Mesendoderm (in vitro differentiated cells): ENCODE data around the gene PREX1.
"Not testable (repeated sequence)": the region's sequence is repeated elsewhere in the genome, so short reads cannot be mapped to it uniquely, and the experiment has no call there.

Experiments
- DNase-seq: peaks from one replicate; pipeline ENCODE4 v3.0.0; 2013
- H2AK5ac ChIP-seq: 2 replicates; pipeline ENCODE4 v1.6.1; 2013; ENCODE audit warnings: low read length, inconsistent platforms
- H2BK120ac ChIP-seq: 2 replicates; pipeline ENCODE4 v1.6.1; 2013; ENCODE audit warnings: low read depth, mild to moderate bottlenecking, low read length, moderate library complexity, mixed read lengths
- H2BK15ac ChIP-seq: replicated peaks from 2 replicates; pipeline ENCODE4 v1.6.1; 2013; ENCODE audit warnings: low read depth, mild to moderate bottlenecking, moderate library complexity
- H2BK5ac ChIP-seq: 2 replicates; pipeline ENCODE4 v1.6.1; 2013; ENCODE audit warnings: low read length, inconsistent platforms
- H3K18ac ChIP-seq: 2 replicates; pipeline ENCODE4 v1.6.1; 2013; ENCODE audit warnings: mild to moderate bottlenecking, low read length, mixed read lengths
- H3K23ac ChIP-seq: one replicate; pipeline ENCODE4 v1.6.1; 2013; ENCODE audit warnings: low read length
- H3K27ac ChIP-seq: 2 replicates; pipeline ENCODE4 v1.5.1; 2013; ENCODE audit warnings: low read depth, mild to moderate bottlenecking, inconsistent platforms, low read length, moderate library complexity
- H3K27me3 ChIP-seq: 2 replicates; pipeline ENCODE4 v1.6.1; 2013; ENCODE audit warnings: low read length, control low read depth, mild to moderate bottlenecking, inconsistent platforms; ENCODE audit not compliant: insufficient read depth, poor library complexity
- H3K36me3 ChIP-seq: 2 replicates; pipeline ENCODE4 v1.6.1; 2013; ENCODE audit warnings: low read length, inconsistent platforms; ENCODE audit not compliant: control insufficient read depth, insufficient read depth
- H3K4ac ChIP-seq: one replicate; pipeline ENCODE4 v1.6.1; 2013; ENCODE audit warnings: low read depth, mild to moderate bottlenecking, low read length, moderate library complexity
- H3K4me1 ChIP-seq: 2 replicates; pipeline ENCODE4 v1.6.1; 2013; ENCODE audit warnings: low read depth, low read length, inconsistent platforms; ENCODE audit not compliant: control insufficient read depth
- H3K4me2 ChIP-seq: 2 replicates; pipeline ENCODE4 v1.6.1; 2013; ENCODE audit warnings: low read length
- H3K4me3 ChIP-seq: 2 replicates; pipeline ENCODE4 v1.5.1; 2013; ENCODE audit warnings: mild to moderate bottlenecking, low read length
- H3K56ac ChIP-seq: one replicate; pipeline ENCODE4 v1.6.1; 2013; ENCODE audit warnings: low read length
- H3K79me1 ChIP-seq: 2 replicates; pipeline ENCODE4 v1.6.1; 2013; ENCODE audit warnings: low read length, inconsistent platforms
- H3K79me2 ChIP-seq: 2 replicates; pipeline ENCODE4 v1.6.1; 2013; ENCODE audit warnings: mild to moderate bottlenecking, low read length; ENCODE audit not compliant: control insufficient read depth, insufficient read depth
- H3K9ac ChIP-seq: 2 replicates; pipeline ENCODE4 v1.6.1; 2013; ENCODE audit warnings: low read length, inconsistent platforms
- H4K5ac ChIP-seq: one replicate; pipeline ENCODE4 v1.6.1; 2013; ENCODE audit warnings: low read length
- H4K8ac ChIP-seq: one replicate; pipeline ENCODE4 v1.6.1; 2013; ENCODE audit warnings: low read depth, mild to moderate bottlenecking, control low read depth, low read length, moderate library complexity
- WGBS: extraction: QIAGEN DNeasy Blood & Tissue Kit; methylation state at CpG from one replicate; pipeline ENCODE4 v1.1.7; 2013; ENCODE audit warnings: low lambda C conversion rate, missing lambda C conversion rate; ENCODE audit not compliant: insufficient coverage; ENCODE audit errors: extremely low coverage; 5-methylcytosine and 5-hydroxymethylcytosine counted together

Gene PREX1

GRCh38 chr20:48812600-48813445 is 15.0 kb downstream of the PREX1 start:
- no peak for DNase-seq
- peaks cover 78% of the 10 kb centered on the region for H3K79me2 ChIP-seq
- H3K27me3 ChIP-seq: no peaks in the 10 kb centered on the region
- no peak overlapping the region for H4K5ac ChIP-seq
- no peak overlapping the region for H3K56ac ChIP-seq
- no peak overlapping the region for H2BK5ac ChIP-seq
- no peak overlapping the region for H2BK120ac ChIP-seq
- no peak overlapping the region for H2BK15ac ChIP-seq
- H3K4me3 ChIP-seq: no peak overlapping the region
- peaks cover 55% of the 10 kb centered on the region for H3K79me1 ChIP-seq
- no peak overlapping the region for H3K23ac ChIP-seq
- no peak overlapping the region for H3K18ac ChIP-seq
- H3K4me2 ChIP-seq: no peak overlapping the region
- no peak overlapping the region for H2AK5ac ChIP-seq
- no peaks in the 10 kb centered on the region for H3K36me3 ChIP-seq
- H3K4ac ChIP-seq: no peak overlapping the region
- peaks cover 1% of the 10 kb centered on the region for H3K4me1 ChIP-seq
- WGBS: no CpG with 5 or more reads among the region's 15 CpGs
- no peak overlapping the region for H4K8ac ChIP-seq
- no peak overlapping the region for H3K27ac ChIP-seq
- no peak overlapping the region for H3K9ac ChIP-seq

- H3K23ac ChIP-seq, H3K27me3 ChIP-seq, H3K4ac ChIP-seq, H4K5ac ChIP-seq, H3K4me1 ChIP-seq, H3K9ac ChIP-seq, H2BK5ac ChIP-seq, H3K56ac ChIP-seq, H2AK5ac ChIP-seq, H3K18ac ChIP-seq, H3K36me3 ChIP-seq, H3K4me3 ChIP-seq, H3K27ac ChIP-seq, H3K4me2 ChIP-seq, DNase-seq, H2BK15ac ChIP-seq, H2BK120ac ChIP-seq, H4K8ac ChIP-seq: not testable (repeated sequence)
- no CpG with 5 or more reads among the region's 1 CpG for WGBS
- H3K79me1 ChIP-seq: peaks cover 55% of the 10 kb centered on the region
- peaks cover 76% of the 10 kb centered on the region for H3K79me2 ChIP-seq
These were observed 15.7 kb downstream of the PREX1 start for GRCh38 chr20:48812114-48812513.

GRCh38 chr20:48809673-48810072 is 18.1 kb downstream of the PREX1 start:
- peaks cover 78% of the 10 kb centered on the region for H3K79me2 ChIP-seq
- no peak overlapping the region for H2BK5ac ChIP-seq
- no peak for DNase-seq
- H2BK120ac ChIP-seq: no peak overlapping the region
- no peak overlapping the region for H3K9ac ChIP-seq
- WGBS: no CpG with 5 or more reads among the region's 5 CpGs
- no peak overlapping the region for H3K4ac ChIP-seq
- no peak overlapping the region for H3K56ac ChIP-seq
- H2AK5ac ChIP-seq: no peak overlapping the region
- no peak overlapping the region for H4K5ac ChIP-seq
- H2BK15ac ChIP-seq: no peak overlapping the region
- H3K79me1 ChIP-seq: peaks cover 63% of the 10 kb centered on the region
- H3K4me1 ChIP-seq: peaks cover 1% of the 10 kb centered on the region
- no peak overlapping the region for H3K27ac ChIP-seq
- no peak overlapping the region for H4K8ac ChIP-seq
- no peaks in the 10 kb centered on the region for H3K36me3 ChIP-seq
- no peak overlapping the region for H3K18ac ChIP-seq
- H3K4me2 ChIP-seq: no peak overlapping the region
- H3K23ac ChIP-seq: no peak overlapping the region
- no peaks in the 10 kb centered on the region for H3K27me3 ChIP-seq
- no peak overlapping the region for H3K4me3 ChIP-seq

GRCh38 chr20:48808382-48809034 is 19.3 kb downstream of the PREX1 start:
- no CpG with 5 or more reads among the region's 10 CpGs for WGBS
- H3K23ac ChIP-seq: no peak overlapping the region
- H2AK5ac ChIP-seq: no peak overlapping the region
- no peak overlapping the region for H3K27ac ChIP-seq
- H2BK120ac ChIP-seq: no peak overlapping the region
- H4K5ac ChIP-seq: no peak overlapping the region
- peaks cover 64% of the 10 kb centered on the region for H3K79me1 ChIP-seq
- H3K4me3 ChIP-seq: no peak overlapping the region
- no peak overlapping the region for H2BK5ac ChIP-seq
- H3K36me3 ChIP-seq: no peaks in the 10 kb centered on the region
- no peaks in the 10 kb centered on the region for H3K4me1 ChIP-seq
- H3K79me2 ChIP-seq: peaks cover 78% of the 10 kb centered on the region
- H4K8ac ChIP-seq: no peak overlapping the region
- H3K18ac ChIP-seq: no peak overlapping the region
- H3K27me3 ChIP-seq: no peaks in the 10 kb centered on the region
- no peak overlapping the region for H2BK15ac ChIP-seq
- no peak overlapping the region for H3K56ac ChIP-seq
- H3K4me2 ChIP-seq: no peak overlapping the region
- no peak overlapping the region for H3K9ac ChIP-seq
- H3K4ac ChIP-seq: no peak overlapping the region
- no peak for DNase-seq

GRCh38 chr20:48807586-48808381 is 20.0 kb downstream of the PREX1 start:
- Histone ChIP-seq H3K36me3 (no peaks in the 10 kb centered on the region), H3K27ac (no peak overlapping the region), H2BK120ac (no peak overlapping the region), H3K23ac (no peak overlapping the region), H4K5ac (no peak overlapping the region), H2AK5ac (no peak overlapping the region), H3K56ac (no peak overlapping the region), H4K8ac (no peak overlapping the region), H3K4me2 (no peak overlapping the region), H3K79me2 (peaks cover 78% of the 10 kb centered on the region), H3K4me3 (no peak overlapping the region), H3K27me3 (no peaks in the 10 kb centered on the region), H3K9ac (no peak overlapping the region), H2BK5ac (no peak overlapping the region), H3K79me1 (peaks cover 64% of the 10 kb centered on the region), H3K18ac (no peak overlapping the region), H2BK15ac (no peak overlapping the region), H3K4ac (no peak overlapping the region), H3K4me1 (no peaks in the 10 kb centered on the region)
- DNase-seq: no peak
- whole genome bisulfite sequencing: no CpG with 5 or more reads among the region's 13 CpGs
